HG03135 (cell line): Measurements from ENCODE around the gene MXD3.
"Not testable (repeated sequence)": the region's sequence is repeated elsewhere in the genome, so short reads cannot be mapped to it uniquely, and the experiment has no call there.

Experiments used
- ATAC-seq: cut with Tn5 transposase; IDR thresholded peaks from one replicate; pipeline ENCODE4 v1.9.1; 2021; ENCODE audit warnings: mild to moderate bottlenecking, moderate library complexity; ENCODE audit not compliant: unreplicated experiment

Gene MXD3

GRCh38 chr5:177311723-177312648 lies at the start of gene MXD3:
Gene MXD3 (minus strand): TSS chr5:177311898. CDS start chr5:177311830, 68 bp downstream.
- peak; percentile 63 for ATAC-seq

- not testable (repeated sequence) for ATAC-seq
Observed at GRCh38 chr5:177360740-177361139, 49.0 kb upstream of the MXD3 start.

- ATAC-seq, result no peak
Observed at GRCh38 chr5:177359860-177360259, 48.2 kb upstream of the MXD3 start.

GRCh38 chr5:177359451-177359851 lies 47.8 kb upstream of the MXD3 start:
- ATAC-seq, result no peak

- no peak for ATAC-seq
Observed at GRCh38 chr5:177358370-177358819, 46.7 kb upstream of the MXD3 start.

GRCh38 chr5:177357459-177358351 lies 46.0 kb upstream of the MXD3 start, which contains the start of gene RGS14:
Gene RGS14 (plus strand): TSS chr5:177357924. CDS start chr5:177358025, 101 bp downstream.
- peak; percentile 87 for ATAC-seq

- ATAC-seq, result no peak
Observed at GRCh38 chr5:177357146-177357458, 45.4 kb upstream of the MXD3 start.

GRCh38 chr5:177356746-177357145 lies 45.0 kb upstream of the MXD3 start:
- no peak for ATAC-seq

- no peak for ATAC-seq
Observed at GRCh38 chr5:177355868-177356168, 44.1 kb upstream of the MXD3 start.

GRCh38 chr5:177355162-177355867 lies 43.6 kb upstream of the MXD3 start:
- ATAC-seq, result no peak

- no peak for ATAC-seq
Observed at GRCh38 chr5:177354711-177355110, 43.0 kb upstream of the MXD3 start.

GRCh38 chr5:177354256-177354655 lies 42.6 kb upstream of the MXD3 start:
- no peak for ATAC-seq

GRCh38 chr5:177353093-177353492 lies 41.4 kb upstream of the MXD3 start:
- ATAC-seq, result no peak

GRCh38 chr5:177351392-177352329 lies 40.0 kb upstream of the MXD3 start, which contains the start of gene LMAN2:
Gene LMAN2 (minus strand): TSS chr5:177351668. CDS start chr5:177351647, 21 bp downstream.
- peak; percentile 94 for ATAC-seq

GRCh38 chr5:177350776-177351391 lies 39.2 kb upstream of the MXD3 start:
- no peak for ATAC-seq

- no peak for ATAC-seq
Observed at GRCh38 chr5:177349762-177350161, 38.1 kb upstream of the MXD3 start.

- no peak for ATAC-seq
Observed at GRCh38 chr5:177349362-177349647, 37.6 kb upstream of the MXD3 start.

GRCh38 chr5:177347699-177348098 lies 36.0 kb upstream of the MXD3 start:
- ATAC-seq, result no peak

GRCh38 chr5:177346820-177347219 lies 35.1 kb upstream of the MXD3 start:
- ATAC-seq, result no peak

- no peak for ATAC-seq
Observed at GRCh38 chr5:177344891-177345290, 33.2 kb upstream of the MXD3 start.
